HEK293 (cell line): Measurements from ENCODE around the gene KIF1A.
A peak's percentile ranks its signal among the peaks of the same experiment; 100 is the strongest.

Experiments used
- CTCF ChIA-PET: fragments of 350-600 bp; formaldehyde crosslinking; extraction: SDS; loops from one replicate; lab custom pipeline; 2021; ENCODE audit warnings: antibody characterized with exemption; lab: Yijun Ruan, JAX
- POLR2A ChIA-PET: fragments of 300-600 bp; formaldehyde crosslinking; extraction: SDS; loops from one replicate; lab custom pipeline; 2020; ENCODE audit warnings: antibody characterized with exemption, inconsistent platforms; lab: Yijun Ruan, JAX
- H3K27ac ChIP-seq: fragments of 200-500 bp; sonication (Bioruptor generic); 2 replicates; pipeline ENCODE4 v1.5.1; 2014; ENCODE audit warnings: low read depth, low read length, control low read depth, inconsistent platforms; ENCODE audit errors: extremely low read depth
- H3K36me3 ChIP-seq, 2 experiments: fragments of 200-500 bp in 1 of 2; sonication (Bioruptor generic) in 1 of 2; 1 replicate in 1 of 2; 2 replicates in 1 of 2; pipeline ENCODE4 v1.5.1; 2014 to 2017; ENCODE audit warnings: inconsistent platforms in 2 of 2, low read length in 2 of 2; ENCODE audit not compliant: control insufficient read depth in 2 of 2, insufficient read depth in 1 of 2
- H3K4me1 ChIP-seq: fragments of 200-500 bp; sonication (Bioruptor generic); 2 replicates; pipeline ENCODE4 v1.5.1; 2014; ENCODE audit warnings: mild to moderate bottlenecking, low read length, inconsistent platforms; ENCODE audit not compliant: control insufficient read depth, insufficient read depth
- H3K4me3 ChIP-seq: 2 replicates; pipeline ENCODE4 v1.5.1; 2011; ENCODE audit warnings: low read depth, mild to moderate bottlenecking, control low read depth, low read length, moderate library complexity
- H3K9me3 ChIP-seq: fragments of 200-500 bp; sonication (Bioruptor generic); 2 replicates; pipeline ENCODE4 v1.5.1; 2014; ENCODE audit warnings: low read depth, low read length, inconsistent platforms; ENCODE audit not compliant: control insufficient read depth, insufficient read depth
- BCL11A ChIP-seq: fragments of 450-650 bp; formaldehyde crosslinking; IDR thresholded peaks from 2 replicates; pipeline ENCODE4 v1.5.1; 2016; ENCODE audit warnings: low read depth, missing biosample characterization, missing genetic modification characterization
- GLIS1 ChIP-seq: fragments of 450-650 bp; formaldehyde crosslinking; IDR thresholded peaks from 2 replicates; pipeline ENCODE4 v1.5.1; 2016; ENCODE audit warnings: missing biosample characterization, missing genetic modification characterization
- HOXD13 ChIP-seq: sonication (generic); formaldehyde crosslinking; IDR thresholded peaks from 2 replicates; pipeline ENCODE4 v1.8.0; 2022; ENCODE audit warnings: missing genetic modification reagents, borderline replicate concordance
- MEIS1 ChIP-seq: sonication (generic); formaldehyde crosslinking; IDR thresholded peaks from 2 replicates; pipeline ENCODE4 v1.8.1; 2022; ENCODE audit warnings: missing genetic modification reagents, mild to moderate bottlenecking, borderline replicate concordance
- MZF1 ChIP-seq: fragments of 450-650 bp; formaldehyde crosslinking; IDR thresholded peaks from 2 replicates; pipeline ENCODE4 v1.5.1; 2017; ENCODE audit warnings: missing biosample characterization, missing genetic modification characterization, borderline replicate concordance
- OSR2 ChIP-seq: fragments of 450-650 bp; formaldehyde crosslinking; IDR thresholded peaks from 2 replicates; pipeline ENCODE4 v1.5.1; 2016; ENCODE audit warnings: missing biosample characterization, missing genetic modification characterization
- RBAK ChIP-seq: fragments of 450-650 bp; formaldehyde crosslinking; IDR thresholded peaks from 2 replicates; pipeline ENCODE4 v1.5.1; 2016; ENCODE audit warnings: missing biosample characterization, missing genetic modification characterization
- ZIC2 ChIP-seq: fragments of 450-650 bp; formaldehyde crosslinking; IDR thresholded peaks from 2 replicates; pipeline ENCODE4 v1.5.1; 2016; ENCODE audit warnings: missing biosample characterization, missing genetic modification characterization
- ZNF184 ChIP-seq: fragments of 450-650 bp; IDR thresholded peaks from 2 replicates; pipeline ENCODE4 v1.5.1; 2018; ENCODE audit warnings: missing biosample characterization, mild to moderate bottlenecking, missing genetic modification characterization
- ZNF239 ChIP-seq: fragments of 450-650 bp; formaldehyde crosslinking; IDR thresholded peaks from 2 replicates; pipeline ENCODE4 v1.5.1; 2016; ENCODE audit warnings: missing biosample characterization, missing genetic modification characterization
- ZNF398 ChIP-seq: fragments of 450-650 bp; formaldehyde crosslinking; IDR thresholded peaks from 2 replicates; pipeline ENCODE4 v1.5.1; 2017; ENCODE audit warnings: missing biosample characterization, missing genetic modification characterization
- ZNF600 ChIP-seq: fragments of 450-650 bp; formaldehyde crosslinking; IDR thresholded peaks from 2 replicates; pipeline ENCODE4 v1.5.1; 2016; ENCODE audit warnings: missing biosample characterization, missing genetic modification characterization
- ZNF621 ChIP-seq: fragments of 450-650 bp; formaldehyde crosslinking; IDR thresholded peaks from 2 replicates; pipeline ENCODE4 v1.5.1; 2017; ENCODE audit warnings: missing biosample characterization, missing genetic modification characterization
- TF ChIP-seq, protein P1 (sequence below): fragments of 450-650 bp; formaldehyde crosslinking; IDR thresholded peaks from 2 replicates; pipeline ENCODE4 v1.5.1; 2016; ENCODE audit warnings: missing biosample characterization, missing genetic modification characterization
- TF ChIP-seq, protein P2 (sequence below): sonication (generic); formaldehyde crosslinking; IDR thresholded peaks from 2 replicates; pipeline ENCODE4 v1.8.1; 2022; ENCODE audit warnings: mild to moderate bottlenecking, moderate library complexity, missing genetic modification reagents
- TF ChIP-seq, protein P3 (sequence below): fragments of 450-650 bp; formaldehyde crosslinking; IDR thresholded peaks from 2 replicates; pipeline ENCODE4 v1.5.1; 2016; ENCODE audit warnings: missing biosample characterization, missing genetic modification characterization

KIF1A gene

GRCh38 chr2:240714747-240715725, 105.0 kb downstream of the KIF1A start (continued):
- TF ChIP-seq, protein P1, sequence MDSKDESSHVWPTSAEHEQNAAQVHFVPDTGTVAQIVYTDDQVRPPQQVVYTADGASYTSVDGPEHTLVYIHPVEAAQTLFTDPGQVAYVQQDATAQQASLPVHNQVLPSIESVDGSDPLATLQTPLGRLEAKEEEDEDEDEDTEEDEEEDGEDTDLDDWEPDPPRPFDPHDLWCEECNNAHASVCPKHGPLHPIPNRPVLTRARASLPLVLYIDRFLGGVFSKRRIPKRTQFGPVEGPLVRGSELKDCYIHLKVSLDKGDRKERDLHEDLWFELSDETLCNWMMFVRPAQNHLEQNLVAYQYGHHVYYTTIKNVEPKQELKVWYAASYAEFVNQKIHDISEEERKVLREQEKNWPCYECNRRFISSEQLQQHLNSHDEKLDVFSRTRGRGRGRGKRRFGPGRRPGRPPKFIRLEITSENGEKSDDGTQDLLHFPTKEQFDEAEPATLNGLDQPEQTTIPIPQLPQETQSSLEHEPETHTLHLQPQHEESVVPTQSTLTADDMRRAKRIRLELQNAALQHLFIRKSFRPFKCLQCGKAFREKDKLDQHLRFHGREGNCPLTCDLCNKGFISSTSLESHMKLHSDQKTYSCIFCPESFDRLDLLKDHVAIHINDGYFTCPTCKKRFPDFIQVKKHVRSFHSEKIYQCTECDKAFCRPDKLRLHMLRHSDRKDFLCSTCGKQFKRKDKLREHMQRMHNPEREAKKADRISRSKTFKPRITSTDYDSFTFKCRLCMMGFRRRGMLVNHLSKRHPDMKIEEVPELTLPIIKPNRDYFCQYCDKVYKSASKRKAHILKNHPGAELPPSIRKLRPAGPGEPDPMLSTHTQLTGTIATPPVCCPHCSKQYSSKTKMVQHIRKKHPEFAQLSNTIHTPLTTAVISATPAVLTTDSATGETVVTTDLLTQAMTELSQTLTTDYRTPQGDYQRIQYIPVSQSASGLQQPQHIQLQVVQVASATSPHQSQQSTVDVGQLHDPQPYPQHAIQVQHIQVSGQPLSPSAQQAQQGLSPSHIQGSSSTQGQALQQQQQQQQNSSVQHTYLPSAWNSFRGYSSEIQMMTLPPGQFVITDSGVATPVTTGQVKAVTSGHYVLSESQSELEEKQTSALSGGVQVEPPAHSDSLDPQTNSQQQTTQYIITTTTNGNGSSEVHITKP (tag by site-specific recombination): no peak
- TF ChIP-seq RBAK (tag by site-specific recombination) (no peak), ZNF398 (no peak), ZNF600 (0 out of 2 replicates have a peak, but pooled peaks have one; percentile 35)

GRCh38 chr2:240713928-240714746, 105.9 kb downstream of the KIF1A start:
- no peaks in the 10 kb centered on the region for H3K4me1 ChIP-seq
- TF ChIP-seq MEIS1 (no peak), MZF1 (tag by site-specific recombination) (no peak), ZIC2 (tag by site-specific recombination) (peak; percentile 44; the same call in 1 of the 2 replicates), ZNF621 (no peak), GLIS1 (tag by site-specific recombination) (peak; percentile 83)
- TF ChIP-seq, all 188 proteins: peak for 2
- no peaks in the 10 kb centered on the region for H3K9me3 ChIP-seq
- POLR2A ChIA-PET: no interaction called here
- H3K36me3 ChIP-seq: no peaks in the 10 kb centered on the region
- CTCF ChIA-PET: no interaction called here
- no peak overlapping the region for H3K4me3 ChIP-seq
- H3K27ac ChIP-seq: no peak overlapping the region

GRCh38 chr2:240713071-240713927, 106.7 kb downstream of the KIF1A start:
- Histone ChIP-seq H3K4me1 (no peaks in the 10 kb centered on the region), H3K9me3 (no peaks in the 10 kb centered on the region), H3K27ac (no peak overlapping the region), H3K36me3 (no peaks in the 10 kb centered on the region), H3K4me3 (no peak overlapping the region)
- ChIA-PET CTCF (no interaction called here), POLR2A (no interaction called here)
- TF ChIP-seq OSR2 (tag by site-specific recombination) (no peak), BCL11A (tag by site-specific recombination) (no peak), ZNF239 (tag by site-specific recombination) (no peak), HOXD13 (CRISPR knock-in tag) (no peak), ZNF184 (tag by site-specific recombination) (no peak)
- TF ChIP-seq, protein P2, sequence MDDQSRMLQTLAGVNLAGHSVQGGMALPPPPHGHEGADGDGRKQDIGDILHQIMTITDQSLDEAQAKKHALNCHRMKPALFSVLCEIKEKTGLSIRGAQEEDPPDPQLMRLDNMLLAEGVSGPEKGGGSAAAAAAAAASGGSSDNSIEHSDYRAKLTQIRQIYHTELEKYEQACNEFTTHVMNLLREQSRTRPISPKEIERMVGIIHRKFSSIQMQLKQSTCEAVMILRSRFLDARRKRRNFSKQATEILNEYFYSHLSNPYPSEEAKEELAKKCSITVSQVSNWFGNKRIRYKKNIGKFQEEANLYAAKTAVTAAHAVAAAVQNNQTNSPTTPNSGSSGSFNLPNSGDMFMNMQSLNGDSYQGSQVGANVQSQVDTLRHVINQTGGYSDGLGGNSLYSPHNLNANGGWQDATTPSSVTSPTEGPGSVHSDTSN: no peak
- TF ChIP-seq, protein P3, sequence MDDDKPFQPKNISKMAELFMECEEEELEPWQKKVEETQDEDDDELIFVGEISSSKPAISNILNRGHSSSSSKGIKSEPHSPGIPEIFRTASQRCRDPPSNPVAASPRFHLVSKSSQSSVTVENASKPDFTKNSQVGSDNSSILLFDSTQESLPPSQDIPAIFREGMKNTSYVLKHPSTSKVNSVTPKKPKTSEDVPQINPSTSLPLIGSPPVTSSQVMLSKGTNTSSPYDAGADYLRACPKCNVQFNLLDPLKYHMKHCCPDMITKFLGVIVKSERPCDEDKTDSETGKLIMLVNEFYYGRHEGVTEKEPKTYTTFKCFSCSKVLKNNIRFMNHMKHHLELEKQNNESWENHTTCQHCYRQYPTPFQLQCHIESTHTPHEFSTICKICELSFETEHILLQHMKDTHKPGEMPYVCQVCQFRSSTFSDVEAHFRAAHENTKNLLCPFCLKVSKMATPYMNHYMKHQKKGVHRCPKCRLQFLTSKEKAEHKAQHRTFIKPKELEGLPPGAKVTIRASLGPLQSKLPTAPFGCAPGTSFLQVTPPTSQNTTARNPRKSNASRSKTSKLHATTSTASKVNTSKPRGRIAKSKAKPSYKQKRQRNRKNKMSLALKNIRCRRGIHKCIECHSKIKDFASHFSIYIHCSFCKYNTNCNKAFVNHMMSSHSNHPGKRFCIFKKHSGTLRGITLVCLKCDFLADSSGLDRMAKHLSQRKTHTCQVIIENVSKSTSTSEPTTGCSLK (tag by site-specific recombination): no peak
